Thyroid gland (tissue), 4 donors: ENCODE measurements around the gene PCNT.

Experiments used
- POLR2A ChIP-seq, 2 donors: fragments of 450-650 bp; IDR thresholded peaks; one replicate each; pipeline ENCODE4 v1.6.1; 2017; ENCODE audit warnings: antibody characterized with exemption in 2 of 2, mild to moderate bottlenecking in 2 of 2, moderate library complexity in 1 of 2
- TF ChIP-seq, protein P1 (sequence below), 6 experiments: fragments of 200-600 bp in 3 of 6; fragments of 450-650 bp in 3 of 6; sonication (generic) in 3 of 6; IDR thresholded peaks; one replicate each; pipeline ENCODE4 v1.5.1; 2016 to 2019; ENCODE audit warnings: antibody characterized with exemption in 6 of 6, mild to moderate bottlenecking in 2 of 6, inconsistent platforms in 1 of 6, moderate library complexity in 1 of 6

DNA sequence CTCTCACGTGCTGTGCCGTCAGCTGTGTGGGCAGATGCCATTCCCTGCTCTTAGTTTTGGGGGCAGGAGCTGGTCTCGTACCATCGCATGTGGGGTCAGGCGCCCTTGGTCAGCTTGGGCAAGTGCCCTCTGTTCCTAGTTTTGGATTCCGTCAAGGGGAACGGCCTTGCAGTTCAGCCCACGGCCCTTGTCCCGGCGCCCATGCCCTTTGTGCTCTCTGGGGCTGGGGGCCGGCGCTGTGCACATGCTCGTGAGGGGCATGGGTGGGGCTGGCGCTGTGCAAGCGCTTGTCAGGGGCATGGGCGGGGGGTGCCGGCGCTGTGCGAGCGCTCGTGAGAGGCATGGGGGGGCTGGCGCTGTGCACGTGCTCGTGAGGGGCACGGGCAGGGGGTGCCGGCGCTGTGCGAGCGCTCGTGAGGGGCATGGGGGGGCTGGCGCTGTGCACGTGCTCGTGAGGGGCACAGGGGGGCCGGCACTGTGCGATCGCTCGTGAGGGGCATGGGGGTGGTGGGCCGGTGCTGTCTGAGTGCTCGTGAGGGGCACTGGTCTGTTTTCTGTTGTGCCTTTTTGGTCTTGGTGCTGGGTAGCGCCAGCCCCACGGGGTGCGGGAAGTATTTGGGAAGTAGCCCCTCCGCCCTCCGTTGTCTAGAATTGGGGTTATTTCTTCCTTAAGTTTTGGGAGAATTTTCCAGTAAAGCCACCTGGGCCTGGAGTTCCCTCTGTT is 105.2 kb downstream of the PCNT start:
- TF ChIP-seq, protein P1, sequence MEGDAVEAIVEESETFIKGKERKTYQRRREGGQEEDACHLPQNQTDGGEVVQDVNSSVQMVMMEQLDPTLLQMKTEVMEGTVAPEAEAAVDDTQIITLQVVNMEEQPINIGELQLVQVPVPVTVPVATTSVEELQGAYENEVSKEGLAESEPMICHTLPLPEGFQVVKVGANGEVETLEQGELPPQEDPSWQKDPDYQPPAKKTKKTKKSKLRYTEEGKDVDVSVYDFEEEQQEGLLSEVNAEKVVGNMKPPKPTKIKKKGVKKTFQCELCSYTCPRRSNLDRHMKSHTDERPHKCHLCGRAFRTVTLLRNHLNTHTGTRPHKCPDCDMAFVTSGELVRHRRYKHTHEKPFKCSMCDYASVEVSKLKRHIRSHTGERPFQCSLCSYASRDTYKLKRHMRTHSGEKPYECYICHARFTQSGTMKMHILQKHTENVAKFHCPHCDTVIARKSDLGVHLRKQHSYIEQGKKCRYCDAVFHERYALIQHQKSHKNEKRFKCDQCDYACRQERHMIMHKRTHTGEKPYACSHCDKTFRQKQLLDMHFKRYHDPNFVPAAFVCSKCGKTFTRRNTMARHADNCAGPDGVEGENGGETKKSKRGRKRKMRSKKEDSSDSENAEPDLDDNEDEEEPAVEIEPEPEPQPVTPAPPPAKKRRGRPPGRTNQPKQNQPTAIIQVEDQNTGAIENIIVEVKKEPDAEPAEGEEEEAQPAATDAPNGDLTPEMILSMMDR (IDR thresholded peaks at IDR 0.05): no peak
- TF ChIP-seq POLR2A (IDR thresholded peaks at IDR 0.05): no peak
